Tibial artery (tissue), 4 donors: Measurements from ENCODE around the gene OPCML.

Source experiments
- DNase-seq, 2 donors: peaks; one replicate each; pipeline ENCODE4 v3.0.0-alpha.2; 2019
- H3K27ac ChIP-seq, 2 donors: fragments of 200-600 bp; sonication (generic) in 1 of 2; 1 replicate in 1 of 2; 2 replicates in 1 of 2; pipeline ENCODE4 v1.5.1; 2018 to 2019; ENCODE audit warnings: mild to moderate bottlenecking in 1 of 2
- H3K27me3 ChIP-seq, 2 donors: fragments of 200-600 bp; sonication (generic) in 1 of 2; one replicate each; pipeline versions ENCODE4 v1.5.1 to v1.6.0; 2016 to 2019
- H3K36me3 ChIP-seq, 3 donors: fragments of 200-600 bp; sonication (generic) in 2 of 3; one replicate each; pipeline ENCODE4 v1.5.1; 2016 to 2019; ENCODE audit warnings: mild to moderate bottlenecking in 2 of 3
- H3K4me1 ChIP-seq, 4 donors: fragments of 200-600 bp; sonication (generic) in 2 of 4; 1 replicate in 3 of 4; 2 replicates in 1 of 4; pipeline ENCODE4 v1.5.1; 2016 to 2019
- H3K4me3 ChIP-seq, 2 donors: fragments of 200-600 bp; sonication (generic) in 1 of 2; 1 replicate in 1 of 2; 2 replicates in 1 of 2; pipeline ENCODE4 v1.5.1; 2018 to 2019; ENCODE audit warnings: mild to moderate bottlenecking in 2 of 2
- H3K9me3 ChIP-seq, 3 donors: fragments of 200-600 bp; sonication (generic) in 1 of 3; one replicate each; pipeline ENCODE4 v1.5.1; 2016 to 2019
- intact Hi-C: fragments of 100-400 bp; cut with DNase I; formaldehyde crosslinking; loops from one replicate; pipeline ENCODE4 v1.15.0; 2023; ENCODE audit warnings: low total_unique reads
- TF ChIP-seq, protein P1 (sequence below), 2 experiments: fragments of 200-600 bp in 1 of 2; fragments of 450-650 bp in 1 of 2; IDR thresholded peaks; one replicate each; pipeline ENCODE4 v1.5.1; 2017 to 2019; ENCODE audit warnings: antibody characterized with exemption in 2 of 2, mild to moderate bottlenecking in 1 of 2, moderate library complexity in 1 of 2

The OPCML gene

DNA sequence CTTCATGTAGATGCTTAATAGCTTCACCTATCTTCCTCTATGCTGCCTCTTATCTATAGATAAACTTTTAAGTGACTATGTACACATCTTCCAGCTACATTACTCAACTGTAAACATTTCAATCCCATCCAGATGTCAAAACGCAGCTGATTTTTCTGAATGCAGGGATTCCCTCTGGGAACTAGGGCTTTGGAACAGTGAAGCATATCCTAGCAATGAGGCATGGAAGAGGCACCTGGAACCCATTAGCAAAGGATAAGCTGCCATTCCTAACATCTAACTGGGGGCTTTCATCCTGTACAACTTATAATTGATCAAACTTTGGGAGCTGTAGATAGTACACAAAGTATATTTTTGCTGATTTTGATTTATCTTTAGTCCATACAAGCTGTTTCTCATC, 40.8 kb upstream of the OPCML start:
- Histone ChIP-seq H3K27ac (no peak overlapping the region), H3K4me3 (no peak overlapping the region), H3K27me3 (no peaks in the 10 kb centered on the region), H3K4me1 (no peaks in the 10 kb centered on the region), H3K36me3 (no peaks in the 10 kb centered on the region), H3K9me3 (no peaks in the 10 kb centered on the region)
- no peak for DNase-seq
- intact Hi-C loops: no loop called here
- TF ChIP-seq, protein P1, sequence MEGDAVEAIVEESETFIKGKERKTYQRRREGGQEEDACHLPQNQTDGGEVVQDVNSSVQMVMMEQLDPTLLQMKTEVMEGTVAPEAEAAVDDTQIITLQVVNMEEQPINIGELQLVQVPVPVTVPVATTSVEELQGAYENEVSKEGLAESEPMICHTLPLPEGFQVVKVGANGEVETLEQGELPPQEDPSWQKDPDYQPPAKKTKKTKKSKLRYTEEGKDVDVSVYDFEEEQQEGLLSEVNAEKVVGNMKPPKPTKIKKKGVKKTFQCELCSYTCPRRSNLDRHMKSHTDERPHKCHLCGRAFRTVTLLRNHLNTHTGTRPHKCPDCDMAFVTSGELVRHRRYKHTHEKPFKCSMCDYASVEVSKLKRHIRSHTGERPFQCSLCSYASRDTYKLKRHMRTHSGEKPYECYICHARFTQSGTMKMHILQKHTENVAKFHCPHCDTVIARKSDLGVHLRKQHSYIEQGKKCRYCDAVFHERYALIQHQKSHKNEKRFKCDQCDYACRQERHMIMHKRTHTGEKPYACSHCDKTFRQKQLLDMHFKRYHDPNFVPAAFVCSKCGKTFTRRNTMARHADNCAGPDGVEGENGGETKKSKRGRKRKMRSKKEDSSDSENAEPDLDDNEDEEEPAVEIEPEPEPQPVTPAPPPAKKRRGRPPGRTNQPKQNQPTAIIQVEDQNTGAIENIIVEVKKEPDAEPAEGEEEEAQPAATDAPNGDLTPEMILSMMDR (IDR thresholded peaks at IDR 0.05): no peak

DNA sequence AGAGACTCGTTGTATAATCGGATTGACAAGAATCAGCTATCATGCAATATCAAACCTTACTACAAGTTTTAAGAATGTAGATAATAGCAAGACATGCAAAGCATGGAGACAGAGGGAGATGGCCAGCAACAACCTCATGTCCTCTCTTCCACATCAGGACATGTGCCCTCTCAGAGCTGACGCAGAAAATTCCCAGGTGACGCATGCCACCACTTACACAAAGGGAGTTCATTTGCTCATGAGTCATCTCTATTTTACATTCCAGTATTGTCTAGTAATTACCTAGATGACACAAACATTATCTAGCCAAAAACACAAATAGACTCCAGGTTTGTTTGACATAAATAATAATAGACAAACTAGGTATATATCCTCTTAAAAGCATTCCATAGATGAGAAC, 38.1 kb upstream of the OPCML start:
- DNase-seq: no peak
- Histone ChIP-seq H3K27me3 (no peaks in the 10 kb centered on the region), H3K9me3 (no peaks in the 10 kb centered on the region), H3K36me3 (no peaks in the 10 kb centered on the region), H3K4me1 (no peaks in the 10 kb centered on the region), H3K4me3 (no peak overlapping the region), H3K27ac (no peak overlapping the region)
- intact Hi-C loops: no loop called here
- TF ChIP-seq, protein P1 (IDR thresholded peaks at IDR 0.05): no peak

DNA sequence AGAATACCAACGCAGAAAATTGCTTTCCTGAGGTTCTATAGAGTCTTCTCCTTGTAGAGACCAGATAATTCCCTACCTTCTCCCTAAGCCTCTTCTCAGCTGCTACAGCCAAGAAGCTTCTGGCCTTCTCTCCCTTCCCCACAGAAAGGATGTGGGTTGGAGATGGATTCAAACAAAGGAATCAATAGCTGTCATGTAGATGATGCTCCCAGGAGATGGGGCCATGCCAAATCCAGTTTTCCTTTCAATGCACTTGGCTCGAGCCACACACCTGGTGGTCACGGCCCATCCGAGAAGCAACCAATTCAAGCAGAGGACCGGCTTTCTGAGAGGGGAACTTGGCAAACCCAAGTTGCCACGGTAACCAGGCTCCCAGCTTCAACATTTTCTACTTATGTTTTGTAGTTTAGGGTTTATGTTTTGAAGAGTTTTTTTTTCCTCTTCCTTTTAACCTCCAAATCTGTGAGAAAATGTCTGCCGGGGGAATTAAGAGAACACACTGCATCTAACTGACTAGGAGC, 31.3 kb upstream of the OPCML start:
- no peaks in the 10 kb centered on the region for H3K36me3 ChIP-seq
- H3K4me1 ChIP-seq: no peaks in the 10 kb centered on the region
- TF ChIP-seq, protein P1 (IDR thresholded peaks at IDR 0.05): no peak
- intact Hi-C loops: no loop called here
- no peak for DNase-seq
- no peak overlapping the region for H3K27ac ChIP-seq
- H3K27me3 ChIP-seq: peaks cover 0 to 9% of the 10 kb centered on the region in 2 donors
- H3K9me3 ChIP-seq: no peaks in the 10 kb centered on the region
- H3K4me3 ChIP-seq: no peak overlapping the region

DNA sequence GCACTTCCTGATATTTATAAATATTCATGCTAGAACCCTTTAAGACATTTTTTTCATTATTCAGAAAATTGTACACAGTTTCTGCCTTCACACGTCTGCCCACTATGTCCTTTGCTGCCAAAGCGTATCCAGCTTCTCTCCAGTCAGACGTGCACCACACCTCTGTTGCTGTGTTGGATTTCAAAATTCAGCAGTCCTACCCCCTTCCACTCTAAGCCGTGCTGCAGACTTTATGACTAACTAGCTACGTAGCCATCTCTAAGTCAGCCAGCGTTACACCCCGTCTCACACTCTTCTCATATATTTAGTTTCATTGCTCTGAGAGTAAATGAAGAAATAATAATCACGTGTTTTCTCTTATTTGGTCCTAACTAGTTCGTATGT, 28.2 kb upstream of the OPCML start:
- no peak overlapping the region for H3K4me3 ChIP-seq
- TF ChIP-seq, protein P1 (IDR thresholded peaks at IDR 0.05): no peak
- H3K9me3 ChIP-seq: no peaks in the 10 kb centered on the region
- H3K36me3 ChIP-seq: no peaks in the 10 kb centered on the region
- no peak overlapping the region for H3K27ac ChIP-seq
- intact Hi-C loops: no loop called here
- H3K4me1 ChIP-seq: no peaks in the 10 kb centered on the region
- H3K27me3 ChIP-seq: peaks cover 0 to 9% of the 10 kb centered on the region in 2 donors
- no peak for DNase-seq

DNA sequence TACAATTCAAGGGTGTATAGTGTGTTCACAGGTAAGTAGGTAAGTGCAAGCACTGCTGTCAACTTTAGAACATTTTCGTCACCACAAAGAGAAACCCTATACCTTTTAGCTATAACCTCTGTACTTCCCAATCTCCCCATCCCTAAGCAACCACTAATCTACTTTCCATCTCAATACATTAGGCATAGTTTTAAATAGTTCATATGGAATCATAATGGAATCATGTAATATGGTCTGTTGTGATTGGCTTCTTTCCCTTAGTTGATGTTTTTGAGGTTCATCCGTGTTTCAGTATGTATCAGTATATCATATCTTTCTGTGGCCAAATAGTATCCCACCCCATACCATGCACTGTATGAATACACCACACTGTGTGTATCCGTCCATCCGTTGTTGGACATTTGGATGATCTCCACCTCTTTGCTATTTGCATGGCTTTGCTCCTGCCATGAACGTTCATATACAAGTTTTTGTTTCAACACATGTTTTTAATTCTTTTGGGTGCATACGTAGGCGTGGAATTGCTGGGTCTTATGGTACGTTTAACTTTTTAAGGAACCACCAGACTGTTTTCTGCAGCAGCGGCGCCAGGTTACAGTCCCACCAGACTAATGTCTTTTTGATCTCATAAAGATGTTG, 27.7 kb upstream of the OPCML start:
- intact Hi-C loops: no loop called here
- TF ChIP-seq, protein P1 (IDR thresholded peaks at IDR 0.05): no peak
- Histone ChIP-seq H3K4me1 (no peaks in the 10 kb centered on the region), H3K4me3 (no peak overlapping the region), H3K9me3 (no peaks in the 10 kb centered on the region), H3K27me3 (peaks cover 0 to 9% of the 10 kb centered on the region in 2 donors), H3K27ac (no peak overlapping the region), H3K36me3 (no peaks in the 10 kb centered on the region)
- DNase-seq: no peak
